Measurements from ENCODE around the gene LONP2.

- no peak for TF ChIP-seq RAD21 (conservative IDR thresholded peaks at IDR 0.05)
- TF ChIP-seq CTCF (IDR thresholded peaks at IDR 0.05; ENCODE audit: poor library complexity, severe bottlenecking): no peak
- TF ChIP-seq EZH2 (IDR thresholded peaks at IDR 0.05; ENCODE audit: borderline replicate concordance, insufficient read depth, low read length, poor library complexity, severe bottlenecking): no peak
- no peak for TF ChIP-seq POLR2AphosphoS5 (IDR thresholded peaks at IDR 0.05)
- TF ChIP-seq REST (IDR thresholded peaks at IDR 0.05; ENCODE audit: borderline replicate concordance): no peak
- TF ChIP-seq EP300 (conservative IDR thresholded peaks at IDR 0.05; ENCODE audit: poor library complexity, severe bottlenecking): no peak
- no peak for TF ChIP-seq MXI1 (conservative IDR thresholded peaks at IDR 0.05; ENCODE audit: poor library complexity, severe bottlenecking)
- TF ChIP-seq TAF1 (IDR thresholded peaks at IDR 0.05; ENCODE audit: low read depth): no peak
- TF ChIP-seq SMC3 (conservative IDR thresholded peaks at IDR 0.05; ENCODE audit: poor library complexity): no peak
Measured at GRCh38 chr16:48321317-48322036, 77.4 kb downstream of the LONP2 start.

Data from neural cell (in vitro differentiated cells).